ENCODE data around the gene SEZ6L2.
"Not testable (repeated sequence)": the region's sequence is repeated elsewhere in the genome, so short reads cannot be mapped to it uniquely, and the experiment has no call there.

The SEZ6L2 gene

GRCh38 chr16:29891525-29892457, 7.6 kb downstream of the SEZ6L2 start:
- DNase-seq (ENCODE audit: low read depth in 2 of 2) = no peak

- DNase-seq (ENCODE audit: low read depth in 2 of 2) = not testable (repeated sequence)
These were observed 10.0 kb downstream of the SEZ6L2 start for GRCh38 chr16:29889372-29889771.

- DNase-seq (ENCODE audit: low read depth in 2 of 2) = no peak
These were observed 15.4 kb downstream of the SEZ6L2 start for GRCh38 chr16:29883987-29884386.

GRCh38 chr16:29881050-29881449, 18.3 kb downstream of the SEZ6L2 start:
- no peak for DNase-seq (ENCODE audit: low read depth in 2 of 2)

GRCh38 chr16:29878172-29878571, 21.2 kb downstream of the SEZ6L2 start:
- DNase-seq (ENCODE audit: low read depth in 2 of 2) = no peak

- no peak for DNase-seq (ENCODE audit: low read depth in 2 of 2)
These were observed 21.9 kb downstream of the SEZ6L2 start for GRCh38 chr16:29877266-29877961.

GRCh38 chr16:29876594-29877249, 22.6 kb downstream of the SEZ6L2 start:
- DNase-seq (ENCODE audit: low read depth in 2 of 2) = no peak

GRCh38 chr16:29876217-29876593, 23.1 kb downstream of the SEZ6L2 start:
- no peak for DNase-seq (ENCODE audit: low read depth in 2 of 2)

- no peak for DNase-seq (ENCODE audit: low read depth in 2 of 2)
These were observed 24.1 kb downstream of the SEZ6L2 start for GRCh38 chr16:29875206-29875605.

GRCh38 chr16:29873319-29873718, 26.0 kb downstream of the SEZ6L2 start:
- no peak for DNase-seq (ENCODE audit: low read depth in 2 of 2)

GRCh38 chr16:29871822-29872546, 27.4 kb downstream of the SEZ6L2 start:
- no peak for DNase-seq (ENCODE audit: low read depth in 2 of 2)

- DNase-seq (ENCODE audit: low read depth in 2 of 2) = not testable (repeated sequence)
These were observed 30.3 kb downstream of the SEZ6L2 start for GRCh38 chr16:29869067-29869466.

- DNase-seq (ENCODE audit: low read depth in 2 of 2) = no peak
These were observed 30.8 kb downstream of the SEZ6L2 start for GRCh38 chr16:29868396-29869009.

- no peak for DNase-seq (ENCODE audit: low read depth in 2 of 2)
These were observed 35.1 kb downstream of the SEZ6L2 start for GRCh38 chr16:29864205-29864604.

- DNase-seq (ENCODE audit: low read depth in 2 of 2) = no peak
These were observed 35.7 kb downstream of the SEZ6L2 start for GRCh38 chr16:29863669-29863984.

- peak; percentile 84 to 87 for DNase-seq (ENCODE audit: low read depth in 2 of 2)
These were observed 36.3 kb downstream of the SEZ6L2 start, which contains the start of gene CDIPT for GRCh38 chr16:29862884-29863668. TSS of gene CDIPT (minus strand) at chr16:29863226. CDS start at chr16:29862857, 369 bp downstream.

GRCh38 chr16:29862383-29862883, 36.9 kb downstream of the SEZ6L2 start:
- DNase-seq (ENCODE audit: low read depth in 2 of 2) = no peak

- no peak for DNase-seq (ENCODE audit: low read depth in 2 of 2)
These were observed 39.1 kb downstream of the SEZ6L2 start for GRCh38 chr16:29860218-29860617.

GRCh38 chr16:29858974-29859373, 40.4 kb downstream of the SEZ6L2 start:
- no peak for DNase-seq (ENCODE audit: low read depth in 2 of 2)

GRCh38 chr16:29858149-29858849, 41.1 kb downstream of the SEZ6L2 start:
- no peak for DNase-seq (ENCODE audit: low read depth in 2 of 2)
